RWPE2 (cell line): ENCODE results near the gene G6PD.

Experiments
- ATAC-seq: fragments of 200-7000 bp; cut with Tn5 transposase; 3 replicates; pipeline ENCODE4 v1.9.1; 2021; ENCODE audit warnings: low read depth
- DNase-seq: peaks from one replicate; pipeline ENCODE4 v3.0.0-alpha.2; 2020; ENCODE audit warnings: low spot score
- H3K27ac ChIP-seq: fragments of 450-650 bp; 2 replicates; pipeline ENCODE4 v1.5.1; 2017; ENCODE audit warnings: mild to moderate bottlenecking; ENCODE audit not compliant: poor library complexity, severe bottlenecking
- H3K27me3 ChIP-seq: fragments of 250-450 bp; sonication (Bioruptor Pico); 2 replicates; pipeline ENCODE4 v1.5.1; 2021; ENCODE audit warnings: mild to moderate bottlenecking, moderate library complexity; ENCODE audit not compliant: insufficient read depth, poor library complexity, severe bottlenecking
- H3K36me3 ChIP-seq: fragments of 250-450 bp; sonication (Bioruptor Pico); 2 replicates; pipeline ENCODE4 v1.5.1; 2020; ENCODE audit warnings: low read depth, mild to moderate bottlenecking, moderate library complexity
- H3K4me1 ChIP-seq: fragments of 250-450 bp; sonication (Bioruptor Pico); 2 replicates; pipeline ENCODE4 v1.5.1; 2021; ENCODE audit warnings: mild to moderate bottlenecking, moderate library complexity; ENCODE audit not compliant: insufficient read depth, poor library complexity, severe bottlenecking
- H3K4me3 ChIP-seq: fragments of 250-450 bp; sonication (Bioruptor Pico); 2 replicates; pipeline ENCODE4 v1.5.1; 2021; ENCODE audit warnings: mild to moderate bottlenecking, moderate library complexity; ENCODE audit not compliant: severe bottlenecking
- H3K9me3 ChIP-seq: fragments of 250-450 bp; sonication (Bioruptor Pico); 2 replicates; pipeline ENCODE4 v1.5.1; 2021; ENCODE audit warnings: mild to moderate bottlenecking, moderate library complexity; ENCODE audit not compliant: severe bottlenecking
- TF ChIP-seq, protein P1 (sequence below): fragments of 450-650 bp; IDR thresholded peaks from one replicate; pipeline ENCODE4 v1.5.1; 2017; ENCODE audit warnings: mild to moderate bottlenecking, moderate library complexity; ENCODE audit not compliant: poor library complexity, severe bottlenecking

G6PD gene

DNA sequence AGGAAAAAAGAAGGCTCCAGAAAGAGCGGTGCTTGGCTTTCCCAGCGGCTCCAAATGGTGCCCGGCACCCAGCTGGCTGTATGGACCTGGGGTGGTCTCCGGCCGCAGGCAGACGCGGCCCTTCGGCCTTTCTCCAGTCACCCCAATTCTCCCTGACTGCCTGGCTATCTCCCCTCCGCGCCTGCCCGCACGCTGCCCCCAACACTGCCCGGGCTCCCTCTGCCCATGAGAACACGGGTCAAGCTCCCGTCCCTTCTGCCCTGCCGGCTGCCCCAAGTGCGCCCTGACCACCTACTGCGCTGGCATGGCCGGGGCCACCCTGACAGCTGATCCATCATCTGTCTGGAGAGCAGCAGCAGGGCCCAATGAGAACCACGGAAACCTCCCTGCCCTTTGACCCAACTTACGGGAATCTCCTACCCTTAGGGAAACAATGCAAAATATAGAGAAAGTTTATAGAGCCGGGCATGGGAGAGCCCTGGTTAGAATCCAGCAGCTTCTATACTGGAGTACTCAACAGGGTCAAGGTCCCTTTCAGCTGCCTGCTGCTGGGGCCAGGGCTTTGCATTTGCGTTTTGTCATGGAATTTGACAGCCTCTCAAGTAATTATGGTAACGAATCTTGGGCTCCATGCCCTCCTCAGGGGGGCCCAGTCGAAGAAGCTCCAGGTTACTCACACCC is 29.4 kb downstream of the G6PD start:
- Histone ChIP-seq H3K4me3 (no peak overlapping the region), H3K4me1 (no peaks in the 10 kb centered on the region), H3K36me3 (no peaks in the 10 kb centered on the region), H3K9me3 (no peaks in the 10 kb centered on the region), H3K27ac (no peak overlapping the region), H3K27me3 (no peaks in the 10 kb centered on the region)
- DNase-seq (no peak), ATAC-seq (no peak)
- TF ChIP-seq, protein P1, sequence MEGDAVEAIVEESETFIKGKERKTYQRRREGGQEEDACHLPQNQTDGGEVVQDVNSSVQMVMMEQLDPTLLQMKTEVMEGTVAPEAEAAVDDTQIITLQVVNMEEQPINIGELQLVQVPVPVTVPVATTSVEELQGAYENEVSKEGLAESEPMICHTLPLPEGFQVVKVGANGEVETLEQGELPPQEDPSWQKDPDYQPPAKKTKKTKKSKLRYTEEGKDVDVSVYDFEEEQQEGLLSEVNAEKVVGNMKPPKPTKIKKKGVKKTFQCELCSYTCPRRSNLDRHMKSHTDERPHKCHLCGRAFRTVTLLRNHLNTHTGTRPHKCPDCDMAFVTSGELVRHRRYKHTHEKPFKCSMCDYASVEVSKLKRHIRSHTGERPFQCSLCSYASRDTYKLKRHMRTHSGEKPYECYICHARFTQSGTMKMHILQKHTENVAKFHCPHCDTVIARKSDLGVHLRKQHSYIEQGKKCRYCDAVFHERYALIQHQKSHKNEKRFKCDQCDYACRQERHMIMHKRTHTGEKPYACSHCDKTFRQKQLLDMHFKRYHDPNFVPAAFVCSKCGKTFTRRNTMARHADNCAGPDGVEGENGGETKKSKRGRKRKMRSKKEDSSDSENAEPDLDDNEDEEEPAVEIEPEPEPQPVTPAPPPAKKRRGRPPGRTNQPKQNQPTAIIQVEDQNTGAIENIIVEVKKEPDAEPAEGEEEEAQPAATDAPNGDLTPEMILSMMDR = no peak

DNA sequence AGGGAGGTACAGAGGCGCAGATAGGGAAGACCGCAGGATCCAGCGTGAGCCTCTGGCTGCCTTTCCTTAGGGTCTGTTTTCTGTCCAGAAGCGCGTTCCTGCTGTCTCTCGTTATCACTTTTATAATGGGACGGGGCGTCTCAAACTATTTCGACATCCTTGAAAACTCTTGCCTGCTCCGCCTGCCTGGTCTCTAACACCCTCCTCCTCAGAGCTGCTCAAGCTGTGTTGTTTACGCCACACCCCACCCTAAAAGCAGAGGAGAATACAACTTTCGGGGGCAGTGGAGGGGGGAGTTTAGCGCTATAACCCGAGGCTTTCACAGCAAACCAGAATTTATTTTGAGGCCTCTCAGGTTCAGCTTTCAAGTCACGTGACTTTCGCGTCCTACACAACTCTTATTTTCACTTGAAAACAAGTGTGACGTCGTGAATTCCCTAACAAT is 30.0 kb downstream of the G6PD start:
- Histone ChIP-seq H3K36me3 (no peaks in the 10 kb centered on the region), H3K27ac (no peak overlapping the region), H3K27me3 (no peaks in the 10 kb centered on the region), H3K4me1 (no peaks in the 10 kb centered on the region), H3K4me3 (peak overlapping the region; percentile 57), H3K9me3 (no peaks in the 10 kb centered on the region)
- TF ChIP-seq, protein P1 = no peak
- DNase-seq (no peak), ATAC-seq (peak; percentile 37)

DNA sequence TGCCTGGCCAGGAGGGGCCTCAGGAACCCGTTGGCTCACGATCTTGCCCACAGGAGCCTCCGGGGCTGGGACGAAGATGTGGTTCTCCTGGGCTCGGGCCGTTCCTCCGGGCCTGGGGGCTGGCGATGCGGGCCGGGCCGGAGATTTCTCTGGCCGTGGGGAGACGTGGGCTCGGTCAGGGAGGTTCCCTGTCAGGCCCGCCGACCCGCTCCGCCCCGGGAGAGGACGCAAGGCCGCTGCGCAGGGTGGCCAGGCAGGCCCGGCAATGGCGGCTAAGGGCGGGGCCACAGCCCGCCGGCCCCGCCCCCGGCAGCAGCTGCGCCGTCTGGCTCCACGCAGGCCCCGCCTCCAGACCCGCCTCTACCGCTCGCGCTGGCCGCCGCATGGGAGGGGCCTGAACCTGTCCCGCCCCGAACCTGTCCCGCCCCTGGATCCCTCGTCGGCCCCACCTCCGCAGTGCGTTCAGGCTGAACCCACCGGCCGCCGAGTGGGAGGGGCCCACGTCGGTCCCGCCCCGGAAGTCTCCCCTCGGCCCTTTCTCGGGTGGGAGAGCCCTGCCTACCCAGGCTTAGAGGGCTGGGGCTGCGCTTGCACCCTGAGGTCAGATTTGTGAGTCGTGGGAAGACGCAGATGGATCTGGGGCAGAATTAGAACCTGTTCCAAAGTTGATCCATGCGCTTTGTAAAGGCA is 30.5 kb downstream of the G6PD start, which contains the start of gene FAM3A:
TSS of gene FAM3A (minus strand) at position 267 of the 690 bp plus-strand sequence. CDS start 460 bp downstream, outside the sequence.
- Histone ChIP-seq H3K27ac (peak within 1 kb of the TSS; percentile 59), H3K4me3 (peak within 1 kb of the TSS; percentile 57), H3K36me3 (no peaks in the 10 kb centered on the region), H3K9me3 (no peaks in the 10 kb centered on the region), H3K4me1 (no peaks in the 10 kb centered on the region), H3K27me3 (no peaks in the 10 kb centered on the region)
- DNase-seq (peak; percentile 89), ATAC-seq (peak; percentile 91)
- TF ChIP-seq, protein P1 = no peak

DNA sequence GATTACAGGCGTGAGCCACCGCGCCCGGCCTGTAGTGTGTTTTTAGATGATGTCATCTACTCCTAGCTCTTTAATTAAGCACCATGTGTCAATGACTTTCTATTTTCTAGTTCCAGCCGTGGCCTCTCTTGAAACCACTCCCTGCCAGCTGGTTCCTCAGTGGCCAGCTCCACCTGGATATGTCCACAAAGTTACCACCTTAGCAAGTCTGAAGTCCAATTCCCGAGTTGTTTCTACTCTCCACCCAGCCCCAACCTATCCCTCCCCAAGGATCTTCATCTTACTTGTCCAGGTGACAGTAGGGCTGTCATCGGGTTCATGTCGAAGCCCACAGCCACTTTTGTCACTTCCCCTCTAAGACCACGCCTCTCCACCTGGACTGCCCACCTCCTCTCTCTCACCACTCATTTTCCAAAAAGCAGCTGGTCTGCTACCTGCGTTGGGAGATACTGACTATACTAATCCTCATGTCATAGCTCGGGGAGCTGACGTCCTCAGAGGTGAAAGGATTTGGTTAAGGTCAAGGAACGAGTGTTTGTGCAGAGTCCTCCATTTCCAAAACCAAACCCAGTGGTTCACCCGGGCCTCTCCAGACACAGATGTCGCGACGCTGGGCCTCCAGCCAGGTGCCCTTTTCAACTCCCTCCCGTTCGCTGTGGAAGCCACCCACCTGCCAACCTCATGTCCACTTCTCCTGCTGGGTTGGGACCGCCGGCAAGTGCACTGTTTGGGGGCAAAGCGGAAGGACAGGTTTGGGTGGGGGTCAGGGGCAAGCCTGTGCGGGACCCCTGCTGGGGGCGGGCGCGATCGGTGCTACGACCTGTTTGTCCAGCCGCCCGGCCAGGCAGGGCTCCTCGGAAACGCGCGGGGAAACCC is 31.3 kb downstream of the G6PD start:
- Histone ChIP-seq H3K4me1 (no peaks in the 10 kb centered on the region), H3K27ac (peak overlapping the region; percentile 59), H3K9me3 (no peaks in the 10 kb centered on the region), H3K4me3 (peak overlapping the region; percentile 57), H3K36me3 (no peaks in the 10 kb centered on the region), H3K27me3 (no peaks in the 10 kb centered on the region)
- DNase-seq (no peak), ATAC-seq (no peak; the same call in 2 of the 3 replicates)
- TF ChIP-seq, protein P1 = no peak
